PFSK-1 (cell line): ENCODE data around the gene CLK2.

ENCODE experiments used
- FOXP2 ChIP-seq: optimal IDR thresholded peaks from 2 replicates; pipeline ENCODE3; 2011; ENCODE audit warnings: borderline replicate concordance, control low read depth, inconsistent platforms; ENCODE audit not compliant: insufficient read depth; ENCODE audit errors: extremely low read length, extremely low read depth
- POLR2AphosphoS5 ChIP-seq: IDR thresholded peaks from 2 replicates; pipeline ENCODE4 v1.6.1; 2012; ENCODE audit warnings: low read depth, mild to moderate bottlenecking, control low read depth, low read length, moderate library complexity
- SIN3A ChIP-seq: IDR thresholded peaks from 2 replicates; pipeline ENCODE4 v1.6.1; 2012; ENCODE audit warnings: mild to moderate bottlenecking, low read length, moderate library complexity, borderline replicate concordance; ENCODE audit not compliant: insufficient read depth
- TF ChIP-seq, protein P1 (sequence below), 2 experiments: IDR thresholded peaks; 2 replicates each; pipeline versions ENCODE4 v1.6.1 to v1.8.0; 2011 to 2012; ENCODE audit warnings: low read depth in 2 of 2, low read length in 2 of 2, control low read depth in 1 of 2, inconsistent platforms in 1 of 2, mild to moderate bottlenecking in 1 of 2, moderate library complexity in 1 of 2; ENCODE audit not compliant: insufficient read depth in 1 of 2

DNA sequence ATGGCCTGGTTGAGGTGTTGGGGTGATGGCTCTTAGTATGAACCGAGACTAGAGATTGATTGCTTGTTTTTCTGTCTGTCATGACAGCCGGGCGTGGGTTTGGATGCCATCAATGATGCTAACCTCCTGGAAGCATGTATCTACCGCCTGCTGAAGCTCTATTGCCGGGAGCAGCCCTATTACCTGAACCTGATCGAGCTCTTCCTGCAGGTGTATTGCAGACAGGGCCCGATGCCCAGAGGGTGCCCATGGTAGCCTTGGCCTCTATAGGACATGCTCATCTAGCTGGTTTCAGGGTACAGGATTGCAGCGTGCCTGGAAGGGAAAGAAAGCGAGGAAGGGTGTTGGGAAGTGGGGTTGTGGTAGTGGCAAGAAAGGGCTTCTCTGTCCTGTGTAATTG, 44.8 kb upstream of the CLK2 start:
- TF ChIP-seq POLR2AphosphoS5 (no peak), SIN3A (no peak), FOXP2 (no peak)
- TF ChIP-seq, protein P1, sequence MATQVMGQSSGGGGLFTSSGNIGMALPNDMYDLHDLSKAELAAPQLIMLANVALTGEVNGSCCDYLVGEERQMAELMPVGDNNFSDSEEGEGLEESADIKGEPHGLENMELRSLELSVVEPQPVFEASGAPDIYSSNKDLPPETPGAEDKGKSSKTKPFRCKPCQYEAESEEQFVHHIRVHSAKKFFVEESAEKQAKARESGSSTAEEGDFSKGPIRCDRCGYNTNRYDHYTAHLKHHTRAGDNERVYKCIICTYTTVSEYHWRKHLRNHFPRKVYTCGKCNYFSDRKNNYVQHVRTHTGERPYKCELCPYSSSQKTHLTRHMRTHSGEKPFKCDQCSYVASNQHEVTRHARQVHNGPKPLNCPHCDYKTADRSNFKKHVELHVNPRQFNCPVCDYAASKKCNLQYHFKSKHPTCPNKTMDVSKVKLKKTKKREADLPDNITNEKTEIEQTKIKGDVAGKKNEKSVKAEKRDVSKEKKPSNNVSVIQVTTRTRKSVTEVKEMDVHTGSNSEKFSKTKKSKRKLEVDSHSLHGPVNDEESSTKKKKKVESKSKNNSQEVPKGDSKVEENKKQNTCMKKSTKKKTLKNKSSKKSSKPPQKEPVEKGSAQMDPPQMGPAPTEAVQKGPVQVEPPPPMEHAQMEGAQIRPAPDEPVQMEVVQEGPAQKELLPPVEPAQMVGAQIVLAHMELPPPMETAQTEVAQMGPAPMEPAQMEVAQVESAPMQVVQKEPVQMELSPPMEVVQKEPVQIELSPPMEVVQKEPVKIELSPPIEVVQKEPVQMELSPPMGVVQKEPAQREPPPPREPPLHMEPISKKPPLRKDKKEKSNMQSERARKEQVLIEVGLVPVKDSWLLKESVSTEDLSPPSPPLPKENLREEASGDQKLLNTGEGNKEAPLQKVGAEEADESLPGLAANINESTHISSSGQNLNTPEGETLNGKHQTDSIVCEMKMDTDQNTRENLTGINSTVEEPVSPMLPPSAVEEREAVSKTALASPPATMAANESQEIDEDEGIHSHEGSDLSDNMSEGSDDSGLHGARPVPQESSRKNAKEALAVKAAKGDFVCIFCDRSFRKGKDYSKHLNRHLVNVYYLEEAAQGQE (IDR thresholded peaks at IDR 0.05; ENCODE audit: insufficient read depth in 1 of 2, low read depth in 2 of 2, low read length in 2 of 2): no peak
